ENCODE measurements around the gene VTI1A.
"Not testable (repeated sequence)": the region's sequence is repeated elsewhere in the genome, so short reads cannot be mapped to it uniquely, and the experiment has no call there.

Gene VTI1A

GRCh38 chr10:112835944-112836451, 389.0 kb downstream of the VTI1A start:
- no peak for DNase-seq

GRCh38 chr10:112838784-112839481, 391.9 kb downstream of the VTI1A start:
- no peak for DNase-seq

GRCh38 chr10:112839928-112840654, 393.1 kb downstream of the VTI1A start:
- no peak for DNase-seq

GRCh38 chr10:112841549-112841948, 394.5 kb downstream of the VTI1A start:
- DNase-seq = no peak

GRCh38 chr10:112842832-112843360, 395.9 kb downstream of the VTI1A start:
- DNase-seq = peak; percentile 46

GRCh38 chr10:112843623-112844022, 396.6 kb downstream of the VTI1A start:
- no peak for DNase-seq

GRCh38 chr10:112844681-112845544, 397.9 kb downstream of the VTI1A start:
- DNase-seq = no peak

GRCh38 chr10:112847778-112848177, 400.8 kb downstream of the VTI1A start:
- DNase-seq = no peak

GRCh38 chr10:112848228-112848627, 401.2 kb downstream of the VTI1A start:
- no peak for DNase-seq

- no peak for DNase-seq
Observed at GRCh38 chr10:112848868-112849430, 401.9 kb downstream of the VTI1A start.

- no peak for DNase-seq
Observed at GRCh38 chr10:112849546-112849945, 402.5 kb downstream of the VTI1A start.

GRCh38 chr10:112851181-112851580, 404.2 kb downstream of the VTI1A start:
- DNase-seq = no peak

- no peak for DNase-seq
Observed at GRCh38 chr10:112851588-112852211, 404.7 kb downstream of the VTI1A start.

- DNase-seq = no peak
Observed at GRCh38 chr10:112852306-112852705, 405.3 kb downstream of the VTI1A start.

- no peak for DNase-seq
Observed at GRCh38 chr10:112855134-112855533, 408.1 kb downstream of the VTI1A start.

GRCh38 chr10:112857493-112857892, 410.5 kb downstream of the VTI1A start:
- no peak for DNase-seq

GRCh38 chr10:112858986-112859651, 412.1 kb downstream of the VTI1A start:
- no peak for DNase-seq

GRCh38 chr10:112859793-112860192, 412.8 kb downstream of the VTI1A start:
- DNase-seq = no peak

- DNase-seq = not testable (repeated sequence)
Observed at GRCh38 chr10:112863461-112863860, 416.4 kb downstream of the VTI1A start.

Measured in right kidney (tissue), 1 donor.